Stimulated activated memory B cell treated with anti-CD40 and anti-IgM and Interleukin-4, amounts not matched to agents 10 μg/mL and 1 μg/mL and 100 μg/mL, for 72 hours (primary cell): ENCODE results near the gene SPATA22.
A peak's percentile ranks its signal among the peaks of the same experiment; 100 is the strongest.
"Not testable (repeated sequence)": the region's sequence is repeated elsewhere in the genome, so short reads cannot be mapped to it uniquely, and the experiment has no call there.

Source experiments
- ATAC-seq: fragments of 150-1000 bp; cut with Tn5 transposase; 2 replicates; pipeline ENCODE4 v1.10.0; 2021
- H3K27ac Mint-ChIP-seq: one replicate; pipeline ENCODE4 v1.8.0; 2022; ENCODE audit warnings: mild to moderate bottlenecking, mixed read lengths
- H3K27me3 Mint-ChIP-seq: one replicate; pipeline ENCODE4 v1.8.0; 2022; ENCODE audit warnings: mixed read lengths
- H3K36me3 Mint-ChIP-seq: one replicate; pipeline ENCODE4 v1.8.0; 2022; ENCODE audit warnings: mixed read lengths
- H3K4me1 Mint-ChIP-seq: one replicate; pipeline ENCODE4 v1.8.0; 2022; ENCODE audit warnings: mixed read lengths
- H3K4me3 Mint-ChIP-seq: one replicate; pipeline ENCODE4 v1.8.0; 2022; ENCODE audit warnings: mild to moderate bottlenecking, moderate library complexity, mixed read lengths
- H3K9me3 Mint-ChIP-seq: one replicate; pipeline ENCODE4 v1.8.0; 2022; ENCODE audit warnings: mixed read lengths

SPATA22 gene

GRCh38 chr17:3497101-3497500 lies 25.5 kb upstream of the SPATA22 start:
- Mint-ChIP-seq H3K9me3 (peaks cover 3% of the 10 kb centered on the region), H3K4me1 (no peaks in the 10 kb centered on the region), H3K27me3 (peaks cover 23% of the 10 kb centered on the region), H3K4me3 (no peak overlapping the region), H3K27ac (no peak overlapping the region), H3K36me3 (peaks cover 6% of the 10 kb centered on the region)
- ATAC-seq = no peak

GRCh38 chr17:3485481-3486068 lies 14.0 kb upstream of the SPATA22 start:
- Mint-ChIP-seq H3K4me1 (no peaks in the 10 kb centered on the region), H3K27me3 (peaks cover 33% of the 10 kb centered on the region), H3K36me3 (no peaks in the 10 kb centered on the region), H3K27ac (no peak overlapping the region), H3K9me3 (peaks cover 2% of the 10 kb centered on the region), H3K4me3 (no peak overlapping the region)
- no peak for ATAC-seq

- no peak for ATAC-seq
- no peaks in the 10 kb centered on the region for H3K4me1 Mint-ChIP-seq
- H3K36me3 Mint-ChIP-seq = no peaks in the 10 kb centered on the region
- peaks cover 2% of the 10 kb centered on the region for H3K9me3 Mint-ChIP-seq
- H3K27ac Mint-ChIP-seq = no peak overlapping the region
- H3K4me3 Mint-ChIP-seq = no peak overlapping the region
- H3K27me3 Mint-ChIP-seq = peaks cover 40% of the 10 kb centered on the region
Measured at GRCh38 chr17:3482852-3483251, 11.2 kb upstream of the SPATA22 start.

GRCh38 chr17:3479988-3480387 lies 8.4 kb upstream of the SPATA22 start:
- ATAC-seq = no peak
- Mint-ChIP-seq H3K36me3 (no peaks in the 10 kb centered on the region), H3K27me3 (peaks cover 16% of the 10 kb centered on the region), H3K4me3 (no peak overlapping the region), H3K4me1 (peaks cover 6% of the 10 kb centered on the region), H3K9me3 (peaks cover 2% of the 10 kb centered on the region), H3K27ac (no peak overlapping the region)

- ATAC-seq = no peak
- Mint-ChIP-seq H3K4me3 (peak within 1 kb of the TSS; percentile 51), H3K27me3 (peaks cover 13% of the 10 kb centered on the region), H3K9me3 (no peaks in the 10 kb centered on the region), H3K36me3 (no peaks in the 10 kb centered on the region), H3K4me1 (peaks cover 6% of the 10 kb centered on the region), H3K27ac (no peak within 1 kb of the TSS)
Measured at GRCh38 chr17:3475812-3476610, 4.4 kb upstream of the SPATA22 start, which contains the start of gene ASPA. ASPA (plus strand) TSS chr17:3475997; CDS start chr17:3476160, 163 bp downstream.

- H3K27ac Mint-ChIP-seq = no peak overlapping the region
- peaks cover 13% of the 10 kb centered on the region for H3K27me3 Mint-ChIP-seq
- H3K36me3 Mint-ChIP-seq = no peaks in the 10 kb centered on the region
- no peaks in the 10 kb centered on the region for H3K9me3 Mint-ChIP-seq
- H3K4me1 Mint-ChIP-seq = peaks cover 6% of the 10 kb centered on the region
- ATAC-seq = no peak
- H3K4me3 Mint-ChIP-seq = no peak overlapping the region
Measured at GRCh38 chr17:3475251-3475685, 3.6 kb upstream of the SPATA22 start.

GRCh38 chr17:3474212-3474611 lies 2.6 kb upstream of the SPATA22 start:
- no peaks in the 10 kb centered on the region for H3K9me3 Mint-ChIP-seq
- peaks cover 6% of the 10 kb centered on the region for H3K4me1 Mint-ChIP-seq
- H3K27ac Mint-ChIP-seq = no peak overlapping the region
- no peak overlapping the region for H3K4me3 Mint-ChIP-seq
- H3K36me3 Mint-ChIP-seq = no peaks in the 10 kb centered on the region
- no peak for ATAC-seq
- peaks cover 10% of the 10 kb centered on the region for H3K27me3 Mint-ChIP-seq

- no peaks in the 10 kb centered on the region for H3K9me3 Mint-ChIP-seq
- H3K36me3 Mint-ChIP-seq = no peaks in the 10 kb centered on the region
- H3K27ac Mint-ChIP-seq = no peak overlapping the region
- H3K27me3 Mint-ChIP-seq = no peaks in the 10 kb centered on the region
- peaks cover 6% of the 10 kb centered on the region for H3K4me1 Mint-ChIP-seq
- H3K4me3 Mint-ChIP-seq = no peak overlapping the region
- no peak for ATAC-seq
Measured at GRCh38 chr17:3472137-3472536, 518 bp upstream of the SPATA22 start.

GRCh38 chr17:3469529-3469928 lies 2.1 kb downstream of the SPATA22 start:
- H3K4me1 Mint-ChIP-seq = no peaks in the 10 kb centered on the region
- no peak overlapping the region for H3K4me3 Mint-ChIP-seq
- no peak for ATAC-seq

GRCh38 chr17:3466355-3466754 lies 5.3 kb downstream of the SPATA22 start:
- H3K36me3 Mint-ChIP-seq, H3K9me3 Mint-ChIP-seq, ATAC-seq, H3K27ac Mint-ChIP-seq, H3K4me1 Mint-ChIP-seq, H3K27me3 Mint-ChIP-seq, H3K4me3 Mint-ChIP-seq: not testable (repeated sequence)

More at GRCh38 chr17:3469529-3469928, 2.1 kb downstream of the SPATA22 start:
- H3K9me3 Mint-ChIP-seq = no peaks in the 10 kb centered on the region
- H3K27me3 Mint-ChIP-seq = no peaks in the 10 kb centered on the region
- no peaks in the 10 kb centered on the region for H3K36me3 Mint-ChIP-seq
- no peak overlapping the region for H3K27ac Mint-ChIP-seq

- Mint-ChIP-seq H3K27me3 (peaks cover 22% of the 10 kb centered on the region), H3K27ac (no peak overlapping the region), H3K36me3 (no peaks in the 10 kb centered on the region), H3K4me1 (peaks cover 7% of the 10 kb centered on the region), H3K9me3 (no peaks in the 10 kb centered on the region), H3K4me3 (no peak overlapping the region)
- no peak for ATAC-seq
Measured at GRCh38 chr17:3448059-3448665, 23.5 kb downstream of the SPATA22 start.

- ATAC-seq = peak; percentile 43
- H3K4me3 Mint-ChIP-seq = no peak overlapping the region
Measured at GRCh38 chr17:3447625-3448024, 24.0 kb downstream of the SPATA22 start.

GRCh38 chr17:3440451-3440850 lies 31.2 kb downstream of the SPATA22 start:
- Mint-ChIP-seq H3K9me3 (no peaks in the 10 kb centered on the region), H3K36me3 (no peaks in the 10 kb centered on the region), H3K27ac (no peak overlapping the region), H3K4me1 (no peaks in the 10 kb centered on the region), H3K4me3 (no peak overlapping the region), H3K27me3 (peaks cover 11% of the 10 kb centered on the region)
- no peak for ATAC-seq

More at GRCh38 chr17:3447625-3448024, 24.0 kb downstream of the SPATA22 start:
- Mint-ChIP-seq H3K4me1 (peaks cover 7% of the 10 kb centered on the region), H3K27me3 (peaks cover 22% of the 10 kb centered on the region), H3K27ac (no peak overlapping the region), H3K9me3 (no peaks in the 10 kb centered on the region), H3K36me3 (no peaks in the 10 kb centered on the region)

GRCh38 chr17:3438368-3438767 lies 33.3 kb downstream of the SPATA22 start:
- Mint-ChIP-seq H3K4me1 (no peaks in the 10 kb centered on the region), H3K27ac (no peak overlapping the region), H3K36me3 (no peaks in the 10 kb centered on the region), H3K27me3 (peaks cover 23% of the 10 kb centered on the region), H3K4me3 (no peak overlapping the region), H3K9me3 (no peaks in the 10 kb centered on the region)
- ATAC-seq = no peak

- Mint-ChIP-seq H3K9me3 (peaks cover 10% of the 10 kb centered on the region), H3K36me3 (no peaks in the 10 kb centered on the region), H3K4me3 (no peak within 1 kb of the TSS), H3K27ac (no peak within 1 kb of the TSS), H3K27me3 (peaks cover 49% of the 10 kb centered on the region), H3K4me1 (no peaks in the 10 kb centered on the region)
- ATAC-seq = no peak
Measured at GRCh38 chr17:3433741-3434140, 37.9 kb downstream of the SPATA22 start, which contains the start of gene OR1E2. OR1E2 (minus strand) TSS chr17:3433841; CDS start chr17:3433841, 0 bp downstream.
